ENCODE data around the gene TPST1. TPM values are rescaled to one million over a fixed set of nuclear protein-coding genes. Genes with fewer than 3 reads are reported as not detected.

The TPST1 gene
- total RNA-seq, 1 donor from 2014 or later: 6.5 TPM

DNA sequence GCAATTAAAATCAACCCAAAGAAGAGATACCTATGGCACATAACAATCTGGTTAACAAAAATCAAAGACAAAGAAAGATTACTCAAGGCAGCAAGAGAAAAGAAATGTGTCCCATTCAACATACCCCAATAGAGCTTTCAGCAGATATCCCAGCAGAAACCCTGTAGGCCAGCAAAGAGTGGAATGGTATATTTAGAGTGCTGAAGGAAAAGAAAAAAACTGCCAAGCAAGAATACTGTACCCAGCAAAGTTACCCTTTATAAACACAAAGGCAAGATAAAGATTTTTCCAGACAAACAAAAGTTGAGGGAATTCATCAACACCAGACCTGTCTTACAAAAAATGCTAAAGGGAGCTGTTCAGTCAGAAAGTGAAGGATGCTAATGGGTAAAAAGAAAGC, 131.6 kb downstream of the TPST1 start:
- no peaks in the 10 kb centered on the region for H3K4me1 Mint-ChIP-seq
- H3K27ac Mint-ChIP-seq: no peak overlapping the region
- POLR2A ChIA-PET: no interaction called here
- CTCF ChIA-PET: no interaction called here
- ATAC-seq (ENCODE audit: low read depth) (no peak), DNase-seq (no peak)
- H3K4me3 Mint-ChIP-seq: no peak overlapping the region
- no peaks in the 10 kb centered on the region for H3K27me3 Mint-ChIP-seq
- TF ChIP-seq, protein P1, sequence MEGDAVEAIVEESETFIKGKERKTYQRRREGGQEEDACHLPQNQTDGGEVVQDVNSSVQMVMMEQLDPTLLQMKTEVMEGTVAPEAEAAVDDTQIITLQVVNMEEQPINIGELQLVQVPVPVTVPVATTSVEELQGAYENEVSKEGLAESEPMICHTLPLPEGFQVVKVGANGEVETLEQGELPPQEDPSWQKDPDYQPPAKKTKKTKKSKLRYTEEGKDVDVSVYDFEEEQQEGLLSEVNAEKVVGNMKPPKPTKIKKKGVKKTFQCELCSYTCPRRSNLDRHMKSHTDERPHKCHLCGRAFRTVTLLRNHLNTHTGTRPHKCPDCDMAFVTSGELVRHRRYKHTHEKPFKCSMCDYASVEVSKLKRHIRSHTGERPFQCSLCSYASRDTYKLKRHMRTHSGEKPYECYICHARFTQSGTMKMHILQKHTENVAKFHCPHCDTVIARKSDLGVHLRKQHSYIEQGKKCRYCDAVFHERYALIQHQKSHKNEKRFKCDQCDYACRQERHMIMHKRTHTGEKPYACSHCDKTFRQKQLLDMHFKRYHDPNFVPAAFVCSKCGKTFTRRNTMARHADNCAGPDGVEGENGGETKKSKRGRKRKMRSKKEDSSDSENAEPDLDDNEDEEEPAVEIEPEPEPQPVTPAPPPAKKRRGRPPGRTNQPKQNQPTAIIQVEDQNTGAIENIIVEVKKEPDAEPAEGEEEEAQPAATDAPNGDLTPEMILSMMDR (IDR thresholded peaks at IDR 0.05): no peak
- peaks cover 15% of the 10 kb centered on the region for H3K36me3 Mint-ChIP-seq (ENCODE audit: low read depth)
- intact Hi-C loops (cut with micrococcal nuclease): no loop called here
- peaks cover 35% of the 10 kb centered on the region for H3K9me3 Mint-ChIP-seq

- H3K36me3 Mint-ChIP-seq (ENCODE audit: low read depth): peaks cover 10% of the 10 kb centered on the region
- ChIA-PET CTCF (no interaction called here), POLR2A (no interaction called here)
- peaks cover 35% of the 10 kb centered on the region for H3K9me3 Mint-ChIP-seq
- intact Hi-C loops (cut with micrococcal nuclease): no loop called here
- TF ChIP-seq, protein P1 (IDR thresholded peaks at IDR 0.05): no peak
- ATAC-seq (ENCODE audit: low read depth) (no peak), DNase-seq (no peak)
- H3K27ac Mint-ChIP-seq: no peak overlapping the region
- H3K4me1 Mint-ChIP-seq: no peaks in the 10 kb centered on the region
- no peaks in the 10 kb centered on the region for H3K27me3 Mint-ChIP-seq
- no peak overlapping the region for H3K4me3 Mint-ChIP-seq
These were observed 134.0 kb downstream of the TPST1 start for GRCh38 chr7:66339141-66339540.

- peaks cover 13% of the 10 kb centered on the region for H3K4me1 Mint-ChIP-seq
- DNase-seq: no peak
- intact Hi-C loops (cut with micrococcal nuclease): no loop called here
- ATAC-seq (ENCODE audit: low read depth): no peak
- H3K9me3 Mint-ChIP-seq: peaks cover 17% of the 10 kb centered on the region
- H3K4me3 Mint-ChIP-seq: no peak overlapping the region
- CTCF ChIA-PET: no interaction called here
- no peak overlapping the region for H3K27ac Mint-ChIP-seq
- no peaks in the 10 kb centered on the region for H3K27me3 Mint-ChIP-seq
- TF ChIP-seq, protein P1 (IDR thresholded peaks at IDR 0.05): no peak
- POLR2A ChIA-PET: no interaction called here
- no peaks in the 10 kb centered on the region for H3K36me3 Mint-ChIP-seq (ENCODE audit: low read depth)
These were observed 139.0 kb downstream of the TPST1 start for GRCh38 chr7:66344166-66344565.

- no peak overlapping the region for H3K4me3 Mint-ChIP-seq
- no peak for ATAC-seq (ENCODE audit: low read depth)
- no peak overlapping the region for H3K27ac Mint-ChIP-seq
- CTCF ChIA-PET: no interaction called here
- DNase-seq: no peak
- H3K4me1 Mint-ChIP-seq: peaks cover 13% of the 10 kb centered on the region
- peaks cover 7% of the 10 kb centered on the region for H3K9me3 Mint-ChIP-seq
- no peaks in the 10 kb centered on the region for H3K27me3 Mint-ChIP-seq
- intact Hi-C loops (cut with micrococcal nuclease): no loop called here
- POLR2A ChIA-PET: interaction anchor here (0.6 kb wide), 1 partner anchor 526 kb away, joined by 6 read pairs; no protein-coding TSS in a partner anchor
- H3K36me3 Mint-ChIP-seq (ENCODE audit: low read depth): peaks cover 1% of the 10 kb centered on the region
- TF ChIP-seq, protein P1 (IDR thresholded peaks at IDR 0.05): no peak
These were observed 143.4 kb downstream of the TPST1 start for GRCh38 chr7:66348531-66348930.

- ChIA-PET POLR2A (interaction anchor here (0.6 kb wide), 1 partner anchor 526 kb away, joined by 6 read pairs; no protein-coding TSS in a partner anchor), CTCF (no interaction called here)
- TF ChIP-seq, protein P1 (IDR thresholded peaks at IDR 0.05): no peak
- Mint-ChIP-seq H3K9me3 (peaks cover 7% of the 10 kb centered on the region), H3K4me3 (no peak overlapping the region), H3K27me3 (no peaks in the 10 kb centered on the region), H3K27ac (no peak overlapping the region), H3K4me1 (peaks cover 13% of the 10 kb centered on the region), H3K36me3 (ENCODE audit: low read depth) (peaks cover 5% of the 10 kb centered on the region)
- DNase-seq (no peak), ATAC-seq (ENCODE audit: low read depth) (no peak)
- intact Hi-C loops (cut with micrococcal nuclease): no loop called here
These were observed 143.8 kb downstream of the TPST1 start for GRCh38 chr7:66348959-66349358.

All from activated B cell treated with CpG ODN at 0.5 μM for 24 hours (primary cell).